K562 (cell line): ENCODE data around the gene CDT1. TPM values are rescaled to one million over a fixed set of nuclear protein-coding genes. Genes with fewer than 3 reads are reported as not detected.

Source experiments
- BRD9 ChIP-seq: fragments of 450-650 bp; IDR thresholded peaks from 2 replicates; pipeline ENCODE4 v1.6.1; 2018; ENCODE audit warnings: low read depth; ENCODE audit not compliant: partially characterized antibody
- CBX5 ChIP-seq: IDR thresholded peaks from 2 replicates; pipeline ENCODE4 v1.6.1; 2014; ENCODE audit warnings: low read depth, borderline replicate concordance
- CREBBP ChIP-seq: IDR thresholded peaks from one replicate; pipeline ENCODE4 v1.6.1; 2012; ENCODE audit warnings: low read depth, mild to moderate bottlenecking, control low read depth, inconsistent platforms, low read length
- ETS2 ChIP-seq: IDR thresholded peaks from 2 replicates; pipeline ENCODE4 v1.6.1; 2016; ENCODE audit warnings: borderline replicate concordance, missing genetic modification characterization, mild to moderate bottlenecking, moderate library complexity, missing compliant biosample characterization; ENCODE audit not compliant: poor library complexity, severe bottlenecking
- HCFC1 ChIP-seq: IDR thresholded peaks from 2 replicates; pipeline ENCODE4 v1.6.1; 2012; ENCODE audit warnings: low read depth, low read length, improper control_type of control experiment
- KHSRP ChIP-seq: fragments of 450-650 bp; IDR thresholded peaks from 2 replicates; pipeline ENCODE4 v1.6.1; 2017
- NONO ChIP-seq, 2 experiments: fragments of 200-400 bp in 1 of 2; fragments of 450-650 bp in 1 of 2; formaldehyde crosslinking in 1 of 2; IDR thresholded peaks; 2 replicates each; pipeline ENCODE4 v1.6.1; 2017; ENCODE audit warnings: low read depth in 2 of 2, mild to moderate bottlenecking in 2 of 2, moderate library complexity in 2 of 2, low read length in 1 of 2
- PRDM10 ChIP-seq: fragments of 450-650 bp; IDR thresholded peaks from 2 replicates; pipeline ENCODE4 v1.6.1; 2018; ENCODE audit not compliant: partially characterized antibody
- polyA plus RNA-seq, 8 experiments: library from polyadenylated mRNA; depleted of rRNA in 4 of 8; stranded (reverse) in 5 of 8; unstranded in 3 of 8; fragments of >200 nt; fragmentation: Nextera tagmentation in 2 of 8; fragmentation: Illumina TruSeq in 1 of 8; extraction: Ambion mirVana in 2 of 8; extraction: Trizol in 1 of 8; gene quantifications; 2 replicates each; pipeline versions ENCODE4 v1.2.1 to v1.2.3, GENCODE V29; 2011 to 2014; ENCODE audit warnings: inconsistent platforms in 1 of 8, missing spikeins in 1 of 8
- total RNA-seq, 7 experiments: library from RNA; depleted of rRNA in 6 of 7; stranded (reverse); fragments of >200 nt in 6 of 7; fragmentation: Illumina TruSeq in 2 of 7; extraction: Trizol in 2 of 7; gene quantifications; 2 replicates each; pipeline versions ENCODE4 v1.2.1 to v1.2.3, GENCODE V29; 2011 to 2021; ENCODE audit warnings: low replicate concordance in 1 of 7
- TF ChIP-seq, protein P1 (sequence below): fragments of 250-450 bp; sonication (Bioruptor Pico); IDR thresholded peaks from 2 replicates; pipeline ENCODE4 v1.5.0; 2021; ENCODE audit warnings: mild to moderate bottlenecking, borderline replicate concordance
- TF ChIP-seq, protein P2 (sequence below): IDR thresholded peaks from 2 replicates; pipeline ENCODE4 v1.6.1; 2016; ENCODE audit warnings: missing genetic modification characterization, missing compliant biosample characterization

Gene CDT1
- total and polyA plus RNA-seq, 9 of the 15 experiments (the other 6 are each of a cell fraction or from before 2014, with no cell fraction given), result 0.92 to 178 (median 14.2) TPM

GRCh38 chr16:88810912-88811768 is 7.6 kb downstream of the CDT1 start (continued):
- TF ChIP-seq, protein P1, sequence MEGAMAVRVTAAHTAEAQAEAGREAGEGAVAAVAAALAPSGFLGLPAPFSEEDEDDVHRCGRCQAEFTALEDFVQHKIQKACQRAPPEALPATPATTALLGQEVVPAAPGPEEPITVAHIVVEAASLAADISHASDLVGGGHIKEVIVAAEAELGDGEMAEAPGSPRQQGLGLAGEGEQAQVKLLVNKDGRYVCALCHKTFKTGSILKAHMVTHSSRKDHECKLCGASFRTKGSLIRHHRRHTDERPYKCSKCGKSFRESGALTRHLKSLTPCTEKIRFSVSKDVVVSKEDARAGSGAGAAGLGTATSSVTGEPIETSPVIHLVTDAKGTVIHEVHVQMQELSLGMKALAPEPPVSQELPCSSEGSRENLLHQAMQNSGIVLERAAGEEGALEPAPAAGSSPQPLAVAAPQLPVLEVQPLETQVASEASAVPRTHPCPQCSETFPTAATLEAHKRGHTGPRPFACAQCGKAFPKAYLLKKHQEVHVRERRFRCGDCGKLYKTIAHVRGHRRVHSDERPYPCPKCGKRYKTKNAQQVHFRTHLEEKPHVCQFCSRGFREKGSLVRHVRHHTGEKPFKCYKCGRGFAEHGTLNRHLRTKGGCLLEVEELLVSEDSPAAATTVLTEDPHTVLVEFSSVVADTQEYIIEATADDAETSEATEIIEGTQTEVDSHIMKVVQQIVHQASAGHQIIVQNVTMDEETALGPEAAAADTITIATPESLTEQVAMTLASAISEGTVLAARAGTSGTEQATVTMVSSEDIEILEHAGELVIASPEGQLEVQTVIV, result no peak
- TF ChIP-seq PRDM10 (peak; percentile 6), CREBBP (no peak), CBX5 (no peak), ETS2 (tag) (no peak), NONO (IDR thresholded peaks at IDR 0.05; ENCODE audit: low read depth in 2 of 2, low read length in 1 of 2) (no peak; a peak in 1 of 4 replicates), HCFC1 (no peak), KHSRP (no peak), BRD9 (no peak)
- TF ChIP-seq, protein P2, sequence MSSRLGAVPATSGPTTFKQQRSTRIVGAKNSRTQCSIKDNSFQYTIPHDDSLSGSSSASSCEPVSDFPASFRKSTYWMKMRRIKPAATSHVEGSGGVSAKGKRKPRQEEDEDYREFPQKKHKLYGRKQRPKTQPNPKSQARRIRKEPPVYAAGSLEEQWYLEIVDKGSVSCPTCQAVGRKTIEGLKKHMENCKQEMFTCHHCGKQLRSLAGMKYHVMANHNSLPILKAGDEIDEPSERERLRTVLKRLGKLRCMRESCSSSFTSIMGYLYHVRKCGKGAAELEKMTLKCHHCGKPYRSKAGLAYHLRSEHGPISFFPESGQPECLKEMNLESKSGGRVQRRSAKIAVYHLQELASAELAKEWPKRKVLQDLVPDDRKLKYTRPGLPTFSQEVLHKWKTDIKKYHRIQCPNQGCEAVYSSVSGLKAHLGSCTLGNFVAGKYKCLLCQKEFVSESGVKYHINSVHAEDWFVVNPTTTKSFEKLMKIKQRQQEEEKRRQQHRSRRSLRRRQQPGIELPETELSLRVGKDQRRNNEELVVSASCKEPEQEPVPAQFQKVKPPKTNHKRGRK (tag), result no peak
